ENCODE data around the gene KIFC3.
"Not testable (repeated sequence)": the region's sequence is repeated elsewhere in the genome, so short reads cannot be mapped to it uniquely, and the experiment has no call there.

KIFC3 gene

DNA sequence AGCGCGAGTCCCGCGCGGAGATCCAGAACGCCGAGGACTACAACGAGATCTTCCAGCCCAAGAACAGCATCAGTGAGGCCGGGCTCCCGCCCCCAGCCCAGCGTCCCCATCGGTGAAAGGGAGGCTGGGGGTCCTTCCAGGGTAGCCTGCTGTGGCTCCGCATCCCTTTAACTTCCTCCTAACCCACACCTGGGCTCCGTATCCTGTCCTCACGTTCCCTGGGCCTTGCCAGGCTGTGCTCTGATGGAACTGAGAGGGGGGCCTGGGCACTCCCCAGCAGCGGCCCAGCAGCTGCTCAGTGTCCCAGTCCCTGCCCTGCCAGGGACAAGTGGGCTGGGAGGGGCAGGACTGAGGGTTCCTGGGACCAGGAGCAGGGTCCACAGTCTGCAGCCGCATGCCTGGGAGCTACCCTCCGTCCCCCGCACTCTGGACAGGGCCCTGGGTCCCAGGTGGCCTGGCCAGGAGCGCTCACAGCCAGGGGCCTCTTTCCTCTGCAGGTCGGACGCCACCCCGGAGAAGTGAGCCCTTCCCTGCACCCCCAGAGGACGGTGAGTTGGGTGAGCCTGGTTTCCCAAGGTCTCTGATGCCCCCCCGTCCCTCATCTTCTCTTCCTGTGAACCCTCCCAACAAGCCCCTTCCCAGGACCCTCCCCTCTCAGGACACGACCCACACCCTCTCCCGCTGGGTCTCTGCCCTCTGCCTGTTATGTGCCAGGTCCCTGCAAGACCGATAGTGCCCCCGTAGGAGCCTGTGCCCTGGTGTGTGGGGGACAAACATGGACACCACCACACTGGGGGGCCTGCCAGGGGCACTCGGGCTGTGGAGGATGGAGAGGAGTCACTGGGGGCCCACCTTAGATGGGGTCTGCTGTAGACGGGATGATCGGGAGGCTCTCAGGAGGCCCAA lies 48.6 kb downstream of the KIFC3 start:
- DNase-seq (ENCODE audit: low spot score) = no peak

DNA sequence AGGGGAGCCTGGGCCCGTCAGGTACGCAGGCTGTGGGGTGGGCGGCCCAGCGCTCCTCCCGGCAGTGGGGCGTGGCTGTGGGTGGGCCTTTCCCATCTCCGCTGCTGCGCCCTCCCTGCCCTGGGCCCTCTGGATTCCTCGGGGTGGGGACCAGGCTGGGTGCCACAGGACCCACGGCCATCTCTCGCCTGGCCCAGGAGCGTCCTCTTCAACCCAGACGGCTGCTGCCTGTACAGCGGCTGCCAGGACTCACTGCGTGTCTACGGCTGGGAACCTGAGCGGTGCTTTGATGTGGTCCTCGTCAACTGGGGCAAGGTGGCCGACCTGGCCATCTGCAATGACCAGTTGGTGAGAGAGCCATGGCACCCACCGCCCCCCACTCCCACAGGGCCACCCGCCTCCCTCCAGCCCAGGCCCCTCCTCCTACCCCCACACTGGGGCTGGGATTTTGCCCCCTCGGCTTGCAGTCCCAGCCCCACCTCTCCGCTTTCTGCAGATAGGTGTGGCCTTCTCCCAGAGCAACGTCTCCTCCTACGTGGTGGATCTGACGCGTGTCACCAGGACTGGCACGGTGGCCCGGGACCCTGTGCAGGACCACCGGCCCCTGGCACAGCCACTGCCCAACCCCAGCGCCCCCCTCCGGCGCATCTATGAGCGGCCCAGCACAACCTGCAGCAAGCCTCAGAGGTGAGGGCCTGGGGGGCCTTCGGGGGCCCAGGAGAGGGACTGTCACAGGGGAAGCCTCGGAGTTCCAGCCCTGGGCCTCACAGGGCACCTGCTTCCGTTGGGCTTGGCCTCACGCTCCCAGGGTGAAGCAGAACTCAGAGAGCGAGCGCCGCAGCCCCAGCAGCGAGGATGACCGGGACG lies 49.5 kb downstream of the KIFC3 start:
- DNase-seq (ENCODE audit: low spot score) = no peak

DNA sequence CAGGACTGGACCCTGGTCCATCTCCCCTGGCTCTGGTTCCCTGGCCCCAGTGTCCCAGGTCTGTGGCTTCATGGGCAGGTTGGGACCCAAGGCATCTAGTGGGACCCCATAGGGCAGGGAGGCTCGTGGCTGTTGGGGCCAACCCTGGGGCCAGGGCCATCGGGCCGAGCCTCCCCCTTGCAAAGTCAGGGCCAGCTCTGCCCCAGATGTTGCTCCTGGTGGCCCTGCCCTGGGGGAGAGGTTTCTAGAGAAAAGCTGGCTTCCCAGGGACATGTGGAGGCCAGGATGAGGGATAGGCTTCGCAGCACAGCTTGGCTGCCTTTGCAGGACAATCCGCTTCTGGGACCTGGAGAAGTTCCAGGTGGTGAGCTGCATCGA lies 50.1 kb downstream of the KIFC3 start:
- DNase-seq (ENCODE audit: low spot score) = no peak

DNA sequence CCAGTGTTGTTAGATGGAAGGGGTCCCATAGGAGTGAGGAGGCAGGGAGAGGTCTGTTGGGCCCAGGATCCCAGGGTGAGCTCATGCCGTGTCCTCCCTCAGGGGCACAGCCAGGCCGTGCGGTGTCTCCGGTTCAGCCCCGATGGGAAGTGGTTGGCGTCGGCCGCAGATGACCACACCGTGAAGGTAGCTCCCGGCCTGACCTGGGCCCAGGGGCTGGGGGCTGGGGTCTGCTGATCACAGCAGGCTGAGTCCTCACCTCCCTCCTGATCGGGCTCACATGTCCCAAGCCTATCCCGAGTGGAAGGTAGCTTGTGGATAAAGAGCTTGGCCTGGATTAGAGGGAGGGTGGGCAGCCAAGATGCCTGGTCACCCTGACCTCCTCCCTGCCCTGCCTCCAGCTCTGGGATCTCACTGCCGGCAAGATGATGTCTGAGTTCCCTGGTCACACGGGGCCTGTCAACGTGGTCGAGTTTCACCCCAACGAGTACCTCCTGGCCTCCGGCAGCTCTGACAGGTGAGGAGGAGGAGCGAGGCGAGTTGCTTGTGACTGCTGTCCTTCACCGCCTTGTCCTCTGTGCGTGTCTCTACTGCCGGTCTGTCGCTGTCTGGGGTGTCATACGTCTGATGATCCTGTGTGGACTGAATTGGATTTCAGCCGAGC lies 50.6 kb downstream of the KIFC3 start:
- no peak for DNase-seq (ENCODE audit: low spot score)

DNA sequence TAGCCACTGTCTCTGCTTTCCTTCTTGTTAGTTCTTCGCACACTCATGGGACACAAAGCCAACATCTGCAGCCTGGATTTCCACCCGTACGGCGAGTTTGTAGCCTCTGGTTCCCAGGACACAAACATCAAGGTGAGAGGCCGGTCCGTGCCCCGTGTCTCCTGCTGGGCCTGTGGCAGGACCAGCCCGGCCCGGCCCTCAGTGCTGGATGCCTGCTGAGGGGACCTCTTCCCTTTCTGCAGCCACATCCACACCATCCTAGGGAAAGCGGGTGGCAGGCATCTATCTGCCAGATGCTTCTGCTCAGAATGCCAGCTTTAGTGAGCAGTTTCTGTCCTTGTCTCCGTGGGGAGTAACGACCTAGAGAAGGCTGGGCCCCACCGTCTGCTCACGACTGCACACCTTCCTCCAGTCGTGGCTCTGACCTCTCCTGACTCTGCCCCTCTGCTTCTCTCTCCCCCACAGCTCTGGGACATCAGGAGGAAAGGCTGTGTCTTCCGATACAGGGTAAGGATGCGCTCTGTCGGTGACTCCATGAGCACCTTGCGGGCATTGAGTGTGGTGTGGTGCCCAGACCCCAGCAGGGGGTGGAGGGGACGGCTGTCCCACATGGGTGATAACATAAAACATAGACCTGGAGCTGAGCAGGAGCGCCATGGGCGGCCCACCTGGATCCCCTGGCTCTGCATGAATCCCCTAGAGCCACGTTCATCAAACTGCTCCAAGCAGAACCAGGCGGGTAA lies 51.3 kb downstream of the KIFC3 start:
- DNase-seq (ENCODE audit: low spot score) = no peak

DNA sequence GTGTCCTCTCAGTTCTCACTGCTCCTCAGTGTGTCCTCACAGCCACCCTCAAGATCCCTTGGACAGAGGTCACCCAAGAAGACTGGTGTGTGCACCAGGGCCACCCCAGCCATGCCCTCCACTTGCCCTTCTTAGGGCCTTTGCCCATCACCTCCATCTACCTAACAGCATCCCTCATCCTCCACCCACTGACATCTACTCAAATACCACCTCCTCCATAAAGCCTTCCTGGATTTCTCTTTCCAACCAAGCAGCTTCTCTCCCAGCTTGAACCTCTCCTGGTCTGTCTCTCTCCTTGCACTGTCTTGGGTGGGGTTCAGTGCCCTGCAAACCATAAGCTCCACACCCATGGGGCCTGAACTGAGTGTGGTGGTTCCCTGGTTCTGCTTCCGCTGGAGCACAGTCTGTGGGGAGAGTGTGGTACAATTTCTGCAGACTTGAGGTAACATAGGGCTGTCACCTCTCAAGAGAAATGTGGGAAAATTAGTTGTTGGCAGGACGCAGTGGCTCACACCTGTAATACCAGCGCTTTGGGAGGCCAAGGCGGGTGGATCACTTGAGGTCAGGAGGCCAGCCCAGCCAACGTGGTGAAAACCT lies 52.3 kb downstream of the KIFC3 start:
- no peak for DNase-seq (ENCODE audit: low spot score)

DNA sequence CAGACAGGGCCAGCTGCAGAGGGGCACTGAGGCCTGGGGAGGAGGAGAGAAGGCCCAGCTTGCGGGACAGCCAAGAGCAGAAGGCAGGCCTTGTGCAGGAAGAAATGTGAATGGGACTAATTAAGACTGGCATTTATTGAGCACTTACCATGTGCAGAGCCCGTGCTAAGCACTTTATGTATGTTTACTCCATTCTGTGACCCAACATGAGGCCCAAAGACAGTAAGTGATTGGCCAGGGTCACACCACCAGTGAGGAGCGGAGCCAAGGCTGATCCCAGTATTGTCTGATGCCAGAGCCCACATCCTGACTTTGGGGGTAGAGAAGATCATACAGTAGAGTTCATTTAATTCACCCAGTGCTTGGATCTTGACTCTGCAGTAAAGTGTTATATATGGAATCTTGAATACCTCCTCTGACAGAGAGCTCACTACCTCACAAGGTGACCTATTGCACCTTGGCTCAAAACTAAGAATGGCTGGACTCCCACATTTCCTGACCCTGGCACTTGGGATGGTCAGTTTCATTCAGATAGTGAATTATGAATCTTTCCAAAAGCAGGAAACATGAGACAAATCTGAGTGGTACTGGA lies 53.1 kb downstream of the KIFC3 start:
- DNase-seq (ENCODE audit: low spot score) = no peak

DNA sequence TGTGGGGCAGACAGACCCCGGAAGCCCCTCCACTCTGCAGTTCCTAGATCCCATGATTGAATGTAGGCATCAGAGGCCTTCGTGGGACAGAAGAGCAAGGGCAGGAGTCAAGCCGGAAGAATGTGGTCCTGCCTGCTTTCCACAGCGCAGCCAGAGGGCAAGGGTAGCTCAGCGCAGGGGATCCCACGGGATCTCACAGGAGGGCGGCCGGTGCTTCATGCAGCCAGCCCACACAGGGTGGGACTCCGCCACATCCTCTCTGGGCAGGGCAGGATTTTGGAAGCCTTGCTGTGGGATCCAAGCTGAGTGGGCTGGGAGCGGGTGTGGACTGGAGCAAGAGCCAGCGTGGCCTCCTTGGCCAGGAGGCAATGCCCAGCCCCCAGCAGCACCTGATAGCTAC lies 53.7 kb downstream of the KIFC3 start:
- no peak for DNase-seq (ENCODE audit: low spot score)

DNA sequence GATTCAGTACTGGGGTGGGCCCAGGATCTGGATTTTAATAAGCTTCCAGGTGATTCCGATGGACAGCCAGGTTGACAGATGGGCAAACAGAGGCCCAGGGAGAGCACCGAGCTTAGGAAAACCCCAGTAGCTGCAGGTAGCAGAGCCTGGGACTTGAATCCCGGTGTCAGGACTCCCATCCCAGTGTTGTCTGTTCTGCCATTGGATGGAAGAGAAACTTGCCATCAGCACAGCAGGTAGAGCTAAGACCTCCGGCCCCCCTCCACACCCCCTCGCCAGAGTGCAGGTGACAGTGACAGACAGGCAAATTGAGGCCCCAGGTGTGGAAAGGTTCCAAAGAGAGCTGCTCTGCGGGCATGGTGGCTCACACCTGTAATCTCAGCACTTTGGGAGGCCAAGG lies 54.3 kb downstream of the KIFC3 start:
- no peak for DNase-seq (ENCODE audit: low spot score)

DNA sequence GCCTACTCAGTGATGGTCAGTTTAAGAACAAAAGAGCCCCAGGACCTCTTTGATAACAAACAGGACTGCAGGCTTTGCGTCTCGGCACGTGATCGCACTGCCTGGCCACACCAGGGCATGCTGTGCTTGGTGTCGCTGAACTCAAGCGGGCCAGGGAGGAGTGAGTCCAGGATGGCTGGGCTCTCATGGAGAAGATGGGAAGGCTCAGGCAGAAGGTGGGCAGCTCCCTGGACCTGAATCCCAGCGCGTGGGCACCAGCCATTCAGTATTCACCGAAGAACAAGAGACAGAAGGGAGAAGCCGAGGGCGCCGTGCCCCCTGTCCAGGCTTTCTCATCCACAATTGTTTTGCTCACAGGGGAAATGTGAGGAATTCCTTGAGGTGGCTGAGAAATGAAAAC lies 54.8 kb downstream of the KIFC3 start:
- DNase-seq (ENCODE audit: low spot score) = no peak

DNA sequence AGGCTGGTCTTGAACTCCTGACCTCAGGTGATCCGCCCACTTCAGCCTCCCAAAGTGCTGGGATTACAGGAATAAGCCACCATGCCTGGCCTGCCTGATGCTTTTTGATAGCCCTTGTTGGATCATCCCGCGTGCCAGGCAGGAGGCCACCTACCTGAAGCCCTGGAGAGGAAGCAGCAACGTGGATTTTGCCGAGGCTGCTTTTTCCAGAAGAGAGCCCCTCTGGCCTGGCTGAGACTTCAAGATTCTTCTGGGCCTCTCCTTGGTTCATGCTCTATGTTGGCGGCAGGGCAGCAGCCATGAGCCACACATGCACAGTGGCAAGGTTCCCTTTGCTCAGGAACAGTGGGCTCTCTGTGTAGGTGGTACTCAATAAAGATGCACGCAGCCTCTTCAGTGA lies 55.2 kb downstream of the KIFC3 start:
- no peak for DNase-seq (ENCODE audit: low spot score)

DNA sequence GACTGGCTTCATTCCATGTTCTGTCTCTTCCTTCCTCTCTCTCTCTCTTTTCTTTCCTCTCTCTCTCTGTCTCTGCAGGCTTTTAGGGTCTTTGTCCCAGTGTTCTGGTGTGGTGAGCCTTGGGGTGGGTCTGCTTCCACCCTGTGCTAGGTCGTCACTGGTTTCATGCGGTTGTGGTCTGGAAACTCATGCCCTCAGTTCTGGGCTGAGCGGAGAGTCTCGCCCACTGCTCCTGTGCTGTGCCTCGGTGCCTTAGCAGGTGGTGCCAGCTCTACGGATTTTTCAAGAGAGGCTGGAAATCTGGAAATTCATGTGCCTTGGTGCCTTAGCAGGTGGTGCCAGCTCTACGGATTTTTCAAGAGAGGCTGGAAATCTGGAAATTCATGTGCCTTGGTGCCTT lies 56.0 kb downstream of the KIFC3 start:
- DNase-seq (ENCODE audit: low spot score) = not testable (repeated sequence)

DNA sequence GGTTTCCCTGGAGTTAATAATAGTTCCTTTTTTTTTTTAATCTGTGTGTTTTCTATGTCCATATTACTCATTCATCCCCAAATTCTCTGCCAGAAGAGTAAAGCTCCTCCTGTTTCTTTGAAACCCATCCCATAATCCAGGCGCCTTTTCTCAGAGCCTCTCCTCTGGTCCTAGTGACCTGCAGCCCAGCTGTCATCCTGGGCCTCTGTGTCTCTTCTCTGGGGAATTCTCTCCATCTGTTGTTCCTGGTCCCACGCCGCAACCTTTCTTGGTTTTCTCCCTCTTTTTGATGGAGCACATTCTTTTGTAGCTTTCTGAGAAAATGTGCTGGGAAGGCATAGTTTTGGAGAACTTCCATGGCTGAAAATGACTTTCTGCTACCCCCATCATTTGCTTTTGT lies 56.5 kb downstream of the KIFC3 start:
- DNase-seq (ENCODE audit: low spot score) = no peak

DNA sequence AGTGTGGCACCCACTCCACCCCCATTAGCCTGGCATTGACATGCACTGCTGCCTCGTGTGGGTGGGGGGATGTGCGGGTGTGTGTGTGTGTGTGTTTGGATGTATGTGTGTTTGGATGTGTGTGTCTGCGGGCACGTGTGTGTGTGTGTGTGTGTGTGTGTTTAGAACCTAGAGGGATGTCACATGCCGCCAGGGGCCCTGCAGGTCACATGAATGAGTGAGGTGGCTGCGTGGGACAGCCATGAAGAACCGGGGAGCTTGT lies 57.7 kb downstream of the KIFC3 start:
- DNase-seq (ENCODE audit: low spot score) = no peak

DNA sequence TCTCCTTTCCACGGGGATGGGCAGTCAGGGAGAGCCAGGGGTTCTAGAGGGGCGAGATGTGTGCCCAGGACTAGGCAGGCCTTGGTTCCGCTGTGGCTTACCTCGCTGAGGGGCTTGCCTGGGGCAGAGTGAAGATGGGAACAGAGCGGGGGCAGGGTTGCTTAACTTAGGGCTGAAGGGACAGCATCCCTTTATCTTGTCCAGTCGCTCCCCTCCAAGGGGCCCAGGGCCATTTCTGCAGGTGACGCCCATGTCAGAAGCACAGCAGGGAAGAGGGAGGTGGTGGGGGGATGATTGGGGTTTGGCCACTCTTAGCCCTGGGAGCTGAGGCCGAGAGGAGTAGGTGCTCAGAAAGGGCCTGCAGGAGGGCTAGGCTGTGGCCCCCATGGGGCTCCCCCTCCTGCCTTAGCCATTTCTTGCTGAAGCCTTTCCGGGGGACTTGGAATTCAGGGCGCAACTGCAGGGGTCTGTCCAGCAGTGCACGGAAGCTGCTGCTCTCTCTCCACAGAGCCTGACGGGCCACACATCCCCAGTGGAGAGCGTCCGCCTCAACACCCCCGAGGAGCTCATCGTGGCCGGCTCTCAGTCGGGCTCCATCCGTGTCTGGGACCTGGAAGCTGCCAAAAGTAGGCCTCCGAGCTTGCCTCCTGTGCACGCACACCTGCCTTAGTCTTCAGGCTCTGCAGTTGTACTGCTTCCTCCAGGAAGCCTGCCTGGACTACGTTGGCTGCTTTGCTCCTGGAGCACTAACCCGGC lies 58.2 kb downstream of the KIFC3 start:
- no peak for DNase-seq (ENCODE audit: low spot score)

DNA sequence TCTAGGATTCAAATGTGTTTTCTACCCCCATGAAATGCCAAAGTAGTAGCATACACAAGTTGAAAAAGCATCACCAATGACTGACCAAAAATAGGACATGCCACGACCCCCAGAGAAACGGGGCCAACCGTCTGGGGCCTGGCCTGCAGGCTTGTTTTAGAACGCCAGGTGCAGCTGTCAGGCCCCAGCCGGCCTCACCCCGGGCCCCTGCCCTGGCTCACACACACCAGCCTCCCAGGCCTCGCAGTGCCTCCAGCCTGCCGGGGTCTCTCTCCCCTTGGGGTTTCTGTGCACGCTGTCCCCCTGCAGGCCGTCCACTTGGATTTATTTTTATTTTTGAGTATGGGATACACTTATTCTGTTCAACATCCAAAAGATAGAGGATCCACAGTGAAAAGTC lies 58.8 kb downstream of the KIFC3 start:
- no peak for DNase-seq (ENCODE audit: low spot score)

DNA sequence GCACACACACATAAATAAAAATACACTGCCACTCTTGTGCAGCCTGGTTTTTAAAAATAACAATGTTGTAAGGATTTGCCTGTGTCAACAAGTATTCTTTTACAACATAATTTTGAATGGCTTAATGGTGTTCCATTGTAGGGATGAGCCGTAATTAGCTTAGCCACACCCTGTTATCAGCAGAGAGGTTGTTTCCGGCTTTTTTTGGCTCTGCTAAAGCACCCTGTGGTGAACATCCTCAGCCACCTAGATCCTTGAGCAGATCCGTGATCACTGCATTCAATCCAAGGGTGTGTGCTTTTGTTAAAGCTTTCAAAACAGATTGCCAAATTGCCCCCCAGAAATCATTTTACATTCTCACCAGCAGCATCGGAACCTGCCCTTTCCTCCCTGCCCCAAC lies 59.7 kb downstream of the KIFC3 start:
- no peak for DNase-seq (ENCODE audit: low spot score)

DNA sequence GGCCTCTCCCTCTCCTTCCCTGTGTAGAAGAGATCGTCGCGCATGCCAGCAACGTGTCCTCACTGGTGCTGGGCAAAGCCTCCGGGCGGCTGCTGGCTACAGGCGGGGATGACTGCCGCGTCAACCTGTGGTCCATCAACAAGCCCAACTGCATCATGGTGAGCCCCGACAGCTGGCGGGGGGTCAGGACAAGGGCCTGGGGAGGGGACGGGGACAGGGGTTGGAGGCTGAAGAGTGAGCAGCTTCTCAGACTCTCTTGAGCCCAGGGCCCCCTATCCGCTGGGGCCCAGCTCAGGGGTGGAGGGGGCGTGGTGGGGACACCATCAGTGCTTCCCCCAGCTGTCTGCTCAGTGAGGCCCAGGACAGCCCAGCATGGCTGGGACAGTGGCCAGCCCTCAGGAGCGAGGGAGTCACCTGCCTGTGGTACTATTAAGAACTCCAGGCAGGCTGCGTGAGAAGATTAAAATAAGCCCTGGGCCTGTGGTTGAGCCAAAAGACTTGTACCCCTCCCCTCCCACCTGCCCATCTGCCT lies 60.6 kb downstream of the KIFC3 start:
- DNase-seq (ENCODE audit: low spot score) = peak; percentile 82

DNA sequence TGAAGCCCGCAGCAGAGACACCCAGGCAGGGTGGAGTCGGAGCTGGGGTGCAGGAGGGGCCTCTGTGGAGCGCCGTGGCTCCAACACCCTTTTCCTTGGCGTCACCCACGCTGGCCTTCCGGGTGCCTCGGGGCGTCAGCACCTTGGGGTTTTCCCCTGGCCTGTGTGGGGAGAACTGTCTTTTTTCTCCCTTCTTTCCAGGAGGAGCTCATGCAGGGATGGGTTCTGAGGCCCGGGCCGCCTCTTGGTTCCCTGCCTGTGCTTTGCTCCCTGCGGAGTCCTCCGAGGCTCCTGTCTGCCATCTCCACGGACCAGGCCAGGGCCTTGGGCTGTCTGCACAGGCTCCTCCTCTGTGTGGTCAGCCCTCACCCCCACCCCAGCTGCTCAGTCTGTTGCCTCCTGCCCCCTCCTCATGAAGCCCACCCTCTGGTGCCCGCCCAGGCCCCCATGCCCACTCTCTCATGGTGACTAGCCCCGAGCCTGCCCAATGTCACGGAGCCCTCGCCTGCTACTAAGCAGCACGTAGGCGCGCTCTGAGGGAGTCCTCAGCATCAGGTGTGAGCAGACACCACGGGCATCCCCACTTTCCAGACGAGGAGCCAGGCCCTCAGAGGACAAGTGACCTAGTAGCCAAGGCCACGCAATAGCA lies 61.7 kb downstream of the KIFC3 start:
- no peak for DNase-seq (ENCODE audit: low spot score)
